H1 (cell line): ENCODE data around the gene LRPPRC. TPM values are rescaled to one million over a fixed set of nuclear protein-coding genes. Genes with fewer than 3 reads are reported as not detected.

Experiments
- BACH1 ChIP-seq: IDR thresholded peaks from 2 replicates; pipeline ENCODE4 v1.6.1; 2012; ENCODE audit warnings: low read length, improper control_type of control experiment
- BRCA1 ChIP-seq: IDR thresholded peaks from 2 replicates; pipeline ENCODE4 v1.6.1; 2012; ENCODE audit warnings: low read depth, low read length, improper control_type of control experiment
- CEBPB ChIP-seq: IDR thresholded peaks from 2 replicates; pipeline ENCODE4 v1.6.1; 2012; ENCODE audit warnings: low read depth, low read length
- CHD7 ChIP-seq: fragments of 300-600 bp; sonication (generic); IDR thresholded peaks from 2 replicates; pipeline ENCODE4 v1.7.1; 2012; ENCODE audit warnings: low read length, moderate library complexity, mild to moderate bottlenecking, inconsistent platforms; ENCODE audit not compliant: insufficient replicate concordance
- CREB1 ChIP-seq: IDR thresholded peaks from 2 replicates; pipeline ENCODE4 v1.6.1; 2012; ENCODE audit warnings: inconsistent platforms
- EP300 ChIP-seq, 2 experiments: IDR thresholded peaks; 1 replicate in 1 of 2; 2 replicates in 1 of 2; pipeline ENCODE4 v1.6.1; 2011 to 2012; ENCODE audit warnings: low read depth in 2 of 2, low read length in 2 of 2, mild to moderate bottlenecking in 2 of 2, borderline replicate concordance in 1 of 2, inconsistent platforms in 1 of 2, moderate library complexity in 1 of 2
- EZH2 ChIP-seq: fragments of 200-600 bp; sonication (generic); IDR thresholded peaks from 2 replicates; pipeline ENCODE4 v1.7.1; 2012; ENCODE audit warnings: low read depth, mild to moderate bottlenecking, moderate library complexity, low read length, inconsistent platforms; ENCODE audit not compliant: severe bottlenecking
- GABPA ChIP-seq: IDR thresholded peaks from 2 replicates; pipeline ENCODE4 v1.6.1; 2011; ENCODE audit warnings: mild to moderate bottlenecking, low read length, moderate library complexity, borderline replicate concordance; ENCODE audit not compliant: insufficient read depth
- HDAC6 ChIP-seq: IDR thresholded peaks from one replicate; pipeline ENCODE4 v1.7.1; 2012; ENCODE audit warnings: low read depth, mild to moderate bottlenecking, inconsistent platforms, low read length, moderate library complexity
- KDM1A ChIP-seq: fragments of 200-600, 300-600 bp; sonication (generic); IDR thresholded peaks from 2 replicates; pipeline ENCODE4 v1.7.1; 2016; ENCODE audit warnings: mild to moderate bottlenecking, low read length, borderline replicate concordance
- SIX5 ChIP-seq: IDR thresholded peaks from 2 replicates; pipeline ENCODE4 v1.6.1; 2011; ENCODE audit warnings: mild to moderate bottlenecking, low read depth, low read length
- TEAD4 ChIP-seq: IDR thresholded peaks from 2 replicates; pipeline ENCODE4 v1.6.1; 2012; ENCODE audit warnings: low read depth, low read length, inconsistent platforms, mixed read lengths
- polyA plus RNA-seq, 7 experiments: library from polyadenylated mRNA; depleted of rRNA in 3 of 7; stranded (reverse) in 5 of 7; unstranded in 2 of 7; fragments of >200 nt in 5 of 7; fragments of 200-250 nt in 2 of 7; gene quantifications; 1 replicate in 5 of 7; 2 replicates in 1 of 7; 4 replicates in 1 of 7; pipeline versions ENCODE4 v1.2.1 to v1.2.3, GENCODE V29; 2011 to 2013; ENCODE audit warnings: missing spikeins in 2 of 7, mixed read lengths in 2 of 7
- total RNA-seq: library from RNA; stranded (reverse); fragmentation: NEBNext Ultra II Directional; extraction: Animal tissue kit (Norgen Biotek cat#: 25700); gene quantifications from 2 replicates; pipeline ENCODE4 v1.2.1, GENCODE V29; 2021

The LRPPRC gene
- total and polyA plus RNA-seq, 2 of the 8 experiments (the other 6 are each of a cell fraction or from before 2014, with no cell fraction given): 43.4 to 167 TPM

GRCh38 chr2:43906448-43907109 is 89.2 kb downstream of the LRPPRC start (continued):
- TF ChIP-seq CHD7: no peak
- no peak for TF ChIP-seq SIX5
- no peak for TF ChIP-seq GABPA
- no peak for TF ChIP-seq TEAD4
- no peak for TF ChIP-seq KDM1A
- no peak for TF ChIP-seq EZH2
- no peak for TF ChIP-seq CEBPB
- TF ChIP-seq BACH1: no peak
- TF ChIP-seq CREB1: no peak
- no peak for TF ChIP-seq BRCA1
- no peak for TF ChIP-seq EP300 (IDR thresholded peaks at IDR 0.05; ENCODE audit: borderline replicate concordance in 1 of 2, low read depth in 2 of 2, low read length in 2 of 2)
- TF ChIP-seq HDAC6: no peak
